HepG2 (cell line): ENCODE results near the gene CAMK1D. TPM values are rescaled to one million over a fixed set of nuclear protein-coding genes. Genes with fewer than 3 reads are reported as not detected.

Experiments used
- ATAC-seq: fragments of 200-7000 bp; cut with Tn5 transposase; 3 replicates; pipeline ENCODE4 v1.9.1; 2020; ENCODE audit warnings: mild to moderate bottlenecking, moderate library complexity
- BruUV-seq: library from RNA; stranded (reverse); fragments of 400-500 nt; replicated peaks from 2 replicates; lab custom pipeline; 2021; lab: Mats Ljungman, UMichigan
- CTCF ChIA-PET: fragments of 300-600 bp; formaldehyde crosslinking; extraction: SDS; loops from one replicate; lab custom pipeline; 2021; ENCODE audit warnings: low total read pairs, inconsistent platforms, low intra/inter-chr PET ratio; lab: Yijun Ruan, JAX
- POLR2A ChIA-PET: fragments of 350-600 bp; sonication (Branson Sonifier 250); formaldehyde crosslinking; loops from one replicate; lab custom pipeline; 2020; ENCODE audit warnings: antibody characterized with exemption, inconsistent platforms; lab: Yijun Ruan, JAX
- DNase-seq: peaks from one replicate; pipeline ENCODE4 v3.0.0-alpha.2; 2015; ENCODE audit warnings: low spot score
- FAIRE-seq: peaks from 3 replicates; lab custom pipeline; 2011; peaks lifted over from hg19 to GRCh38; lab: Jason Lieb, UNC
- H2AFZ ChIP-seq: one replicate; pipeline ENCODE4 v1.6.1; 2011; ENCODE audit warnings: low read length, inconsistent platforms
- H3K27ac ChIP-seq: fragments of 300-600 bp; 3 replicates; pipeline ENCODE4 v1.8.0; 2011; ENCODE audit warnings: mixed run types, mild to moderate bottlenecking, mixed read lengths, low read length, inconsistent platforms; ENCODE audit not compliant: insufficient read depth; ENCODE audit errors: extremely low read length
- H3K27me3 ChIP-seq, 2 experiments: fragments of 200-600 bp in 1 of 2; 2 replicates in 1 of 2; 3 replicates in 1 of 2; pipeline versions ENCODE4 v1.6.0 to v1.8.0; 2011; ENCODE audit warnings: low read length in 2 of 2, mild to moderate bottlenecking in 2 of 2, moderate library complexity in 2 of 2, inconsistent platforms in 1 of 2; ENCODE audit not compliant: insufficient read depth in 2 of 2, control insufficient read depth in 1 of 2
- H3K36me3 ChIP-seq, 2 experiments: fragments of 200-600 bp in 1 of 2; replicated peaks in 1 of 2; 2 replicates in 1 of 2; 3 replicates in 1 of 2; pipeline versions ENCODE4 v1.5.1 to v1.8.0; 2011; ENCODE audit warnings: low read length in 2 of 2, inconsistent platforms in 1 of 2; ENCODE audit not compliant: insufficient read depth in 2 of 2, control insufficient read depth in 1 of 2
- H3K4me1 ChIP-seq: 2 replicates; pipeline ENCODE4 v1.5.1; 2012; ENCODE audit warnings: low read length, inconsistent platforms; ENCODE audit not compliant: insufficient read depth
- H3K4me2 ChIP-seq: 2 replicates; pipeline ENCODE4 v1.6.0; 2011; ENCODE audit warnings: low read depth, low read length, inconsistent platforms
- H3K4me3 ChIP-seq, 3 experiments: fragments of 200-600 bp in 1 of 3; sonication (generic), shearing (Covaris generic) in 1 of 3; replicated peaks in 1 of 3; 2 replicates each; pipeline ENCODE4 v1.5.1; 2011 to 2016; ENCODE audit warnings: low read length in 3 of 3, inconsistent platforms in 2 of 3, low read depth in 2 of 3, mild to moderate bottlenecking in 2 of 3, control low read depth in 1 of 3, mixed read lengths in 1 of 3; ENCODE audit not compliant: insufficient read depth in 1 of 3
- H3K79me2 ChIP-seq: one replicate; pipeline ENCODE4 v1.6.1; 2011; ENCODE audit warnings: low read length, inconsistent platforms; ENCODE audit not compliant: insufficient read depth
- H3K9ac ChIP-seq: 2 replicates; pipeline ENCODE4 v1.6.0; 2011; ENCODE audit warnings: mild to moderate bottlenecking, low read depth, low read length, inconsistent platforms; ENCODE audit not compliant: insufficient read depth
- H3K9me3 ChIP-seq: 2 replicates; pipeline ENCODE4 v1.5.1; 2012; ENCODE audit warnings: mild to moderate bottlenecking, low read length
- H4K20me1 ChIP-seq: 2 replicates; pipeline ENCODE4 v1.6.0; 2011; ENCODE audit warnings: inconsistent platforms, mild to moderate bottlenecking, low read length, moderate library complexity; ENCODE audit not compliant: insufficient read depth
- CREB1 ChIP-seq, 2 experiments: fragments of 450-650 bp in 1 of 2; IDR thresholded peaks; 2 replicates each; pipeline ENCODE4 v1.6.1; 2016 to 2017; ENCODE audit warnings: control low read depth in 1 of 2, mild to moderate bottlenecking in 1 of 2, missing compliant biosample characterization in 1 of 2, missing genetic modification characterization in 1 of 2
- IKZF5 ChIP-seq: IDR thresholded peaks from 2 replicates; pipeline ENCODE4 v1.6.1; 2018; ENCODE audit warnings: missing genetic modification reagents, mild to moderate bottlenecking, missing compliant biosample characterization
- MEF2D ChIP-seq: sonication (generic); formaldehyde crosslinking; IDR thresholded peaks from 2 replicates; pipeline ENCODE4 v1.5.1; 2020; ENCODE audit warnings: mild to moderate bottlenecking, missing genetic modification reagents
- SALL1 ChIP-seq: sonication (generic); formaldehyde crosslinking; IDR thresholded peaks from 2 replicates; pipeline ENCODE4 v1.8.0; 2022; ENCODE audit warnings: mild to moderate bottlenecking, missing genetic modification reagents
- WGBS: methylation state at CpG from one replicate; pipeline ENCODE4 v1.1.6; 2017; ENCODE audit warnings: low lambda C conversion rate; 5-methylcytosine and 5-hydroxymethylcytosine counted together
- in situ Hi-C: cut with HindIII; loops from 2 replicates; pipeline ENCODE4 v1.10.0; 2017; ENCODE audit warnings: low pct_unique_long_range_greater_than_20kb; ENCODE audit not compliant: extremely low pct_ligation_motif_present
- intact Hi-C: fragments of 100-400 bp; cut with micrococcal nuclease; formaldehyde crosslinking; loops from one replicate; pipeline ENCODE4 v1.10.0; 2022; ENCODE audit not compliant: unreplicated experiment
- polyA plus RNA-seq, 8 experiments: library from polyadenylated mRNA; depleted of rRNA in 3 of 8; stranded (reverse) in 7 of 8; unstranded in 1 of 8; fragments of >200 nt; fragmentation: Illumina TruSeq in 4 of 8; extraction: Trizol in 4 of 8; gene quantifications; 2 replicates each; pipeline versions ENCODE4 v1.2.1 to v1.2.3, GENCODE V29; 2011 to 2016; ENCODE audit warnings: low read depth in 4 of 8, missing spikeins in 1 of 8, mixed read lengths in 1 of 8; ENCODE audit not compliant: insufficient read depth in 1 of 8
- total RNA-seq, 5 experiments: library from RNA; depleted of rRNA; stranded (reverse); fragments of >200 nt; fragmentation: Illumina TruSeq; extraction: Trizol; gene quantifications; 2 replicates each; pipeline ENCODE4 v1.2.3, GENCODE V29; 2016; ENCODE audit warnings: low read depth in 1 of 5
- TF ChIP-seq, protein P1 (sequence below): IDR thresholded peaks from 2 replicates; pipeline ENCODE4 v1.6.1; 2012; ENCODE audit warnings: inconsistent platforms

Gene CAMK1D
- total and polyA plus RNA-seq, 2 of the 13 experiments (the other 11 are each of a cell fraction or from before 2014, with no cell fraction given), result under 0.01 TPM; not detected in 1

- no peak overlapping the region for H3K4me3 ChIP-seq
- ATAC-seq (no peak), FAIRE-seq (no peak), DNase-seq (no peak)
- H3K79me2 ChIP-seq, result no peaks in the 10 kb centered on the region
- CTCF ChIA-PET, result no interaction called here
- H4K20me1 ChIP-seq, result no peaks in the 10 kb centered on the region
- BruUV-seq, result no TSS peak
- H3K36me3 ChIP-seq, result no peaks in the 10 kb centered on the region
- H3K27ac ChIP-seq, result no peak overlapping the region
- H3K4me2 ChIP-seq, result no peak overlapping the region
- intact Hi-C loops (no loop called here), in situ Hi-C loops (no loop called here)
- WGBS, result 25% methylated on average over 6 of the region's 8 CpGs
- H3K27me3 ChIP-seq, result no peaks in the 10 kb centered on the region
- no peaks in the 10 kb centered on the region for H3K9me3 ChIP-seq
- H3K9ac ChIP-seq, result no peak overlapping the region
- no peak for TF ChIP-seq SALL1 (CRISPR knock-in tag)
- TF ChIP-seq CREB1 (IDR thresholded peaks at IDR 0.05), result 0 out of 2 replicates have a peak, but pooled peaks have one; percentile 4
- no peak for TF ChIP-seq CREB1 (CRISPR knock-in tag; IDR thresholded peaks at IDR 0.05)
- H3K4me1 ChIP-seq, result peaks cover 13% of the 10 kb centered on the region
- no peak overlapping the region for H2AFZ ChIP-seq
- POLR2A ChIA-PET, result no interaction called here
Measured at GRCh38 chr10:12772797-12773587, 423.6 kb downstream of the CAMK1D start.

DNA sequence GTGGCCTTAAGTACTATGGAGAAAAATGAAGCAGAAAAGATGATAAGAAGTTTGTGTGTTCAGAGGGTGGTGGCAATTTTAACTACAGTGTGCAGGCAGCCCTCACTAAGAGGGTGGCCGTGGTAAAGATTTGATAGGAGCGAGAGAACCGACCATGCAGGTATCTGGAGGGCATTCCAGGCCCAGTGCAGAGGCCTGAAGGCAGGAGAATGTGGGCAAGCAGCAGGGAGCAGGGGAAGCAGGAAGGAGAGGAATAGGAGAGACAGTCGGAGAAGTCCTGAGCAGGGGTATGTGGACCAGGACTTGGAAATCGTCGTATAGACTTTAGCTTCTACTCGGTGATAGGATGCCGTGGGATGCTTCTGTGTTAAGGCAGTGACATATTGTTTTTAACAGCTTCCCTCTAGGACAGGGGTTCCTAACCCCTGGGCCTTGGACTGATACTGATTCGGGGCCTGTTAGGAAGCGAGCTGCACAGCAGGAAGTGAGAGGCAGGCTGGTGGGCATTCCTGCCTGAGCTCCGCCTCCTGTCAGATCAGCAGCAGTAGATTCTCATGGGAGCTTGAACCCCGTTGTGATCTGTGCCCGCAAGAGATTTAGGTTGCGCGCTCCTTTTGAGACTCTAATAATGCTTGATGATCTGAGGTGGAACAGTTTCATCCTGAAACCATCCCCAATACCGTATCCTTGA lies 425.0 kb downstream of the CAMK1D start:
- H3K4me2 ChIP-seq, result no peak overlapping the region
- ATAC-seq (no peak), DNase-seq (no peak)
- H4K20me1 ChIP-seq, result no peaks in the 10 kb centered on the region
- H3K4me3 ChIP-seq, result no peak overlapping the region
- no peaks in the 10 kb centered on the region for H3K36me3 ChIP-seq
- 44% methylated on average over 15 of the region's 16 CpGs for WGBS
- POLR2A ChIA-PET, result no interaction called here
- TF ChIP-seq, protein P1, sequence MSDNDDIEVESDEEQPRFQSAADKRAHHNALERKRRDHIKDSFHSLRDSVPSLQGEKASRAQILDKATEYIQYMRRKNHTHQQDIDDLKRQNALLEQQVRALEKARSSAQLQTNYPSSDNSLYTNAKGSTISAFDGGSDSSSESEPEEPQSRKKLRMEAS, result no peak
- TF ChIP-seq MEF2D (CRISPR knock-in tag) (no peak), IKZF5 (CRISPR knock-in tag) (no peak)
- TF ChIP-seq, all 625 proteins: peak for 0
- CTCF ChIA-PET, result no interaction called here
- Histone ChIP-seq H3K9me3 (no peaks in the 10 kb centered on the region), H3K27ac (no peak overlapping the region), H2AFZ (no peak overlapping the region), H3K4me1 (peaks cover 6% of the 10 kb centered on the region), H3K27me3 (peaks cover 0 to 2% of the 10 kb centered on the region in 2 experiments; a peak in 2 of 5 replicates), H3K9ac (no peak overlapping the region), H3K79me2 (no peaks in the 10 kb centered on the region)
- intact Hi-C loops (no loop called here), in situ Hi-C loops (no loop called here)
- FAIRE-seq, result no peak
- BruUV-seq, result no TSS peak
